ENCODE data around the gene EPHA2.
"Not testable (repeated sequence)": the region's sequence is repeated elsewhere in the genome, so short reads cannot be mapped to it uniquely, and the experiment has no call there.

The EPHA2 gene

DNA sequence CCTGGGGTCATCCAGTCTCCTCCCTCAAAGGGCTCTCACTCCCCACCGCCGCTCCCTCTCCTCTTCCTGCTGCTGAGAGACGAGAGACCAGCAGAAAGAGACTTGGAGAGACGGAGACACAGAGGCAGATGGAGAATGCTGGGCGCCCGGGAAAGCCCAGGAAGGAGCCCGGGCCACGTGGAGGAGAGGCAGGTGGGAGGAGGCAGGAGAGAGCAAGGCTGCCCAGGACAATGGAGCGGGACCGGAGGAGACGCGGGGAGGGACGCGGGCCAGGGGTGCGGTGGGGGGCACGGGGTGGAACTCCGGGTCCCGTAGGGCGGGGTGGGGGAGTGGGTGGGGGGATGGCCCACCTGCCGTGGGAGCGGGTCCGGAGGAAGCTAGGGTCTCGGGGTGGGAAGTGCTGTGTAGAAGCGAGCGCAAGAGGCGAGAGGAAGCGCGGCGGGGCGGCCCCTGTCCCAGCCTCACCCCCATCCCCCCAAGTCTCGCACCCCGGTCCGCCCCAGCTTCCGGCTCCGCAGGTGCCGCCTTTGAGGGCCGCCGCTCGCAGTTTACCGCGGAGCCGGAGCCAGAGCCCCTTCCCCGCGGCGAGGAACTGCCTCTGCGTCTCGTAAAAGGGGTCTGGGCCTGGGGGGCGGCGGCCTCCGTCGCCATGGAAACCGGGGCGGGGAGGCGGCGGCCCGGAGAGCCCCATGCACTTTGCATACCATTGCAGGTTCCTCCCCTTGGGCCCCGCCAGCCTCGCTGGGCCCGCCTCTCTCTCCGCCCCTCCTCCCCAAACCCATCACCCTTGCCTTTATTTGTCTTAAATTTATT lies 11.7 kb upstream of the EPHA2 start:
- peak; percentile 43 for DNase-seq (ENCODE audit: low read depth)

GRCh38 chr1:16166117-16166516 lies 10.2 kb upstream of the EPHA2 start:
- no peak for DNase-seq (ENCODE audit: low read depth)

DNA sequence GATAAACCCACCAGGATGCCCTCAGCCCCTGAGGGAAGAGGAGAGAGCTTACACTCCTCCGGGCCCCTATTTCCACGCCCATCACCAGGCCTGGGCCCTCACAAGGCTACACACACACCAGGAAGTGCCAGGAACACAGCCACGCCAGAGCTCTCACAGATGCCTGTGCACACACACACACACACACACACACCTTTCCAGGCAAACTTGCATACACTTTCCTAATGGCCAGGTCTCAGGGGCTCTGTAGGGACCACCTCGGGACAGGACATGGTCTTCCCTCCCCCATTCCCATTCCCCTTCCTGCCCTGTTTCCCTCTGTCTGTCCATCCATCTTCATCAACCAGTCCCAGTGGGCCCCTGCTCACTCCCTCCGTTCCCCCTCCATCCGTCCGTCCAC lies 9.7 kb upstream of the EPHA2 start:
- DNase-seq (ENCODE audit: low read depth): no peak

DNA sequence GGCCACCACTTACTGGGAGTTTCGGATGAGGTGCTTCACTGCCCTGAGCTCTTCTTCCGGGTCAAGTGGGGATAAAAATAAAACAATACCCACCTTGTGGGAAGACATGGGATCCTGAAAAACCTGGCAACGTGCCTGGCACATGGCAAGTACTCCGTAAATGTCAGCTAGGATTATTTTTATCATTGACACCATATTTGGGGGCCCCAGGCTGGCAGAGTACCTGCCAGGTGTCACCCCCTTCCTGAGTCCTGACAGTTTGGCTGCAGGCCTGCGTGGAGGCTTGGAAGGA lies 9.2 kb upstream of the EPHA2 start:
- DNase-seq (ENCODE audit: low read depth): no peak

DNA sequence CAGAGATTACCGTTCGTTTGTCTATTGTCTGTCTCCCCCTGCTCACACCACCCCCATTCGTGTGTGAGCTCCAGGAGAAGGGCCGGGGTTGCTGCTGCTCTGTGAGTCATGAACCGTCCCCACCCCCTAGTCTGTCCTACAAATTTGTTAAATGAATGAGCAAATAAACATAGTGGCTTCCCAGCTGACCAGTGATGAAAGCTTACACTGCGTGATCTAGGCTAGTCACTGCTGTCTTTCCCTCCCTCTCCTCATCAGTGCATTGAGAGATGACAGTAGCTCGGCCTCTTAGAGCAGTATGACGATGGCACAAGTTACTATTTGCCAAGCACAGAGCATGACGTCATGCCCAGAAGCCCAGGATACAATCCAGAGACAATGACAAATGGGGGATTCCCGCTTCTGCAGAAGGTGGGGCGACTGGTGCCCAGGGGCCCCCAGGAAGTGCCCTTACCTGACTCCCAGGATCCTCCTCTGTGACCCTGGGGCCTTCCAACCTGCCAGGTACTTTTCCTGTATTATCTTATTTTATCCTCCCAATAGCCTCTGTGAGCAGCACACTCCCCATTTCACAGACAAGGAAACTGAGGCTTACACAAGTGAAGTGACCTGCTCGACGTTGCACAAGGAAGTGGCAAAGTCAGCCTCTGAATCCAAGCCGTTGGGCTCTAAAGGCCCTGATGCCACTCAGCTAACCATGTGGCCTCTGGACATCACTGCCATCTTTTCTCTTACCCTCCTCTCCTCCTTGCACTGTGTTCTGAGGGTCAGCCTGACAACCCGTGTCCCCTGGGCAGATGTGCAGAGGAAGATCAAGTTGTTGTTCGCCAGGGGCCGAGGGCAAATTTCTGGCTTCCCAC lies 8.6 kb upstream of the EPHA2 start:
- DNase-seq (ENCODE audit: low read depth): peak; percentile 98

GRCh38 chr1:16163608-16164212 lies 7.8 kb upstream of the EPHA2 start:
- not testable (repeated sequence) for DNase-seq (ENCODE audit: low read depth)

GRCh38 chr1:16162163-16162822 lies 6.4 kb upstream of the EPHA2 start:
- no peak for DNase-seq (ENCODE audit: low read depth)

- DNase-seq (ENCODE audit: low read depth): no peak
Observed at GRCh38 chr1:16161717-16162116, 5.8 kb upstream of the EPHA2 start.

- DNase-seq (ENCODE audit: low read depth): no peak
Observed at GRCh38 chr1:16158993-16159831, 3.3 kb upstream of the EPHA2 start.

GRCh38 chr1:16158025-16158424 lies 2.2 kb upstream of the EPHA2 start:
- no peak for DNase-seq (ENCODE audit: low read depth)

GRCh38 chr1:16156848-16157495 lies 1.1 kb upstream of the EPHA2 start:
- peak; percentile 87 for DNase-seq (ENCODE audit: low read depth)

DNA sequence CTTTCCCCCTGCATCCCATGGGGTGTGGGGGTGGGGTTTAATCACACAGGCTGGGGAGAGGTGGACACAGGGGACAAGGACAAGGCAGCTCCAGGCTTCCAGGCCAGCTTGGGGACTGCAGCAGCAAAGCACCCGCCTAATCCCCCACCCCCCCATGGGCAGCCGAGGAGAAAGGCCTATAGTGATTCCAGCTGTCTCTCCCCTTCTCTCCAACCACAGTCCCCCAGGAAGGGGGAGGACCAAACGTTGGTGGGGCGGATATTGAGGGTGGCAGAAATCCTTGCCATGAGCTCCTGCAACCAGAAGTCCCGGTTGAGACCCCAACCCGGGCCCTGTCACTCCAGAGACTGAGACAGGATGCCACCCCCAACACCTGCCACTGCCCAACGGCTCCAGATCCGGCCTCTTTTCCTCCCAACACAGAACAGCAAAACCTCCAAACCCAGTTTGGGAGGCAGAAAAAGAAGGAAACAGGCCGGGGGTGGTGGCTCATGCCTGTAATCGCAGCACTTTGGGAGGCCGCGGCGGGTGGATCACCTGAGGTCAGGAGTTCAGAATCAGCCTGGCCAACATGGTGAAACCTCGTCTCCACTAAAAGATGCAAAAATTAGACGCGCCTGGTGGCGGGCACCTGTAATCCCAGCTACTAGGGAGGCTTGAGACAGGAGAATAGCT lies 1.7 kb downstream of the EPHA2 start:
- no peak for DNase-seq (ENCODE audit: low read depth)

GRCh38 chr1:16153096-16153998 lies 2.5 kb downstream of the EPHA2 start:
- no peak for DNase-seq (ENCODE audit: low read depth)

- DNase-seq (ENCODE audit: low read depth): no peak
Observed at GRCh38 chr1:16152481-16153087, 3.3 kb downstream of the EPHA2 start.

DNA sequence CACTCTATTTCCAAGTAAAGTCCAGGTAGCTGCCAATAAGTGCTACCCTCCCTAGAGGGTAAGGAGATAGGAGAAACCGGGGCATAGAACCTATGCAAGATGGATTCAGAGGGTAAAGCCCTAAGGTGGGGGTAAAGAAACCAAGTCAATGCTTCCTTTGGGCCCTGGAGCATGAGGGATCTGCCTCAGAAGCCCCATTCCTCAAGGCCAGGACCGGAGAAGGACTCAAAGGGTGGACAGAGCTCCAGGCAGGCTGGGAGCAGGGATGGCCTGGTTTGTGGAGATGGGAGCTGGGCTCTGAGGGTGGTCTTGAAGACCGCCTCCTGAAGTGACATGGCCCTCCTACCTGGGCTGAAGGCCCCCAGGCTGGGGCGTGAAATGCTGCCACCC lies 3.9 kb downstream of the EPHA2 start:
- no peak for DNase-seq (ENCODE audit: low read depth)

DNA sequence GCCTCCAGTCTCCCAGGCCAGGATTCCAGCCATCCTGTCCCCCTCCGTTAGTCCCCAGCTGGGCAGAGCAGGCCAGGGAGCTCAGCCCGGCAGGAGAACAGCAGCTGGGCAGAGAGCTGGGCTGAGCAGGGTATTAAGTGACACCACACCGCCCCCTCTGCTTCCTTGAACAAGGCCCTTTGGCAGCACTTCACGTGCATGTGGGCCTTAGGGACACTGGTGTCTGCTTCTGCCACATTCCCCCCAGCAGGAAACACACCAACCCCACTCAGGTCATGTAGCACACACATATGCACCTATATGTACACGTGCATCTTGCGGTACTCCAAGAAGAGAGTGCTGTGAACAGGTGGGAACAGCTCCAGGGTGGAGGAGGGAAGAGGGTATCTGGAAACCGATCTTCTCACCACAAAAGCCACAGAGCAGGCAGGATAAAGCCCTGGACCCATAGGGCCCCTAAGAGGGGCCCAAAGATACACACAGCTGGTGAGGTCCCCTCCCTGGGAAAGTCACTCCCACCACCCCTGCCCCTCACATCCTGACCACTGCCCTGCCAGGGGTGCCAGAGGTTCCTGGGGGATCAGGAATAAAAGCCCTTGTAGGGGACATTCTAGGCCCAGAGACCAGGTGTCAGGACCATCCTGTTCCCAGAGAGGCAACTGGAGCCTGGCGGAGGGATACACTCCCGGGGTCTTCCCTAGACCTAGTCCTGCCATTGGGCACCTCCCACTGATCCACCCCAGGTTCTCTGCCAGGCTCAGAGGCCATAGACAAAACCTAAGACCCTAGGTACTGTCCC lies 4.5 kb downstream of the EPHA2 start:
- DNase-seq (ENCODE audit: low read depth): no peak

GRCh38 chr1:16150508-16150907 lies 5.4 kb downstream of the EPHA2 start:
- DNase-seq (ENCODE audit: low read depth): no peak

Data from iris pigment epithelial cell (primary cell).